Dermis microvascular lymphatic vessel endothelial cell (primary cell): Measurements from ENCODE around the gene LHX3. TPM values are rescaled to one million over a fixed set of nuclear protein-coding genes. Genes with fewer than 3 reads are reported as not detected.

ENCODE experiments used
- DNase-seq, 2 donors: peaks; one replicate each; pipeline versions ENCODE4 v3.0.0 to v3.0.0-alpha.2; 2010; ENCODE audit warnings: low read depth in 2 of 2
- total RNA-seq: library from RNA; depleted of rRNA; stranded (reverse); fragments of >200 nt; gene quantifications from 2 replicates; pipeline ENCODE4 v1.2.1, GENCODE V29; 2014

Gene LHX3
- total RNA-seq, 1 donor from 2014 or later = not detected

GRCh38 chr9:136228107-136228875, 23.4 kb upstream of the LHX3 start:
- peak; percentile 71 to 86 for DNase-seq

GRCh38 chr9:136226680-136227407, 21.9 kb upstream of the LHX3 start:
- no peak for DNase-seq

- peak; percentile 34 to 56 for DNase-seq
Measured at GRCh38 chr9:136225748-136226679, 21.1 kb upstream of the LHX3 start.

- no peak for DNase-seq
Measured at GRCh38 chr9:136225366-136225747, 20.4 kb upstream of the LHX3 start.

GRCh38 chr9:136223871-136224640, 19.1 kb upstream of the LHX3 start:
- DNase-seq = no peak

GRCh38 chr9:136222906-136223285, 18.0 kb upstream of the LHX3 start:
- no peak for DNase-seq

GRCh38 chr9:136222166-136222905, 17.4 kb upstream of the LHX3 start:
- no peak for DNase-seq

GRCh38 chr9:136220017-136220729, 15.2 kb upstream of the LHX3 start:
- no peak for DNase-seq

GRCh38 chr9:136219276-136219675, 14.3 kb upstream of the LHX3 start:
- no peak for DNase-seq

- no peak for DNase-seq
Measured at GRCh38 chr9:136218673-136219072, 13.7 kb upstream of the LHX3 start.

- DNase-seq = no peak
Measured at GRCh38 chr9:136218271-136218670, 13.3 kb upstream of the LHX3 start.

- no peak for DNase-seq
Measured at GRCh38 chr9:136216541-136217244, 11.8 kb upstream of the LHX3 start.

- DNase-seq = no peak
Measured at GRCh38 chr9:136213733-136214132, 8.8 kb upstream of the LHX3 start.

GRCh38 chr9:136212345-136212950, 7.5 kb upstream of the LHX3 start:
- no peak for DNase-seq

- no peak for DNase-seq
Measured at GRCh38 chr9:136211441-136212344, 6.8 kb upstream of the LHX3 start.

- no peak for DNase-seq
Measured at GRCh38 chr9:136211006-136211405, 6.1 kb upstream of the LHX3 start.

GRCh38 chr9:136210276-136210675, 5.3 kb upstream of the LHX3 start:
- no peak for DNase-seq

GRCh38 chr9:136209786-136210185, 4.9 kb upstream of the LHX3 start:
- no peak for DNase-seq
